GM12873 (cell line): ENCODE data around the gene CTAG1B.
"Not testable (repeated sequence)": the region's sequence is repeated elsewhere in the genome, so short reads cannot be mapped to it uniquely, and the experiment has no call there.

Experiments
- TF ChIP-seq, protein P1 (sequence below): IDR thresholded peaks from 2 replicates; pipeline ENCODE4 v1.5.1; 2012; ENCODE audit warnings: low read depth, mild to moderate bottlenecking, moderate library complexity, low read length, control low read depth; ENCODE audit not compliant: insufficient read depth; ENCODE audit errors: missing control alignments

Gene CTAG1B

DNA sequence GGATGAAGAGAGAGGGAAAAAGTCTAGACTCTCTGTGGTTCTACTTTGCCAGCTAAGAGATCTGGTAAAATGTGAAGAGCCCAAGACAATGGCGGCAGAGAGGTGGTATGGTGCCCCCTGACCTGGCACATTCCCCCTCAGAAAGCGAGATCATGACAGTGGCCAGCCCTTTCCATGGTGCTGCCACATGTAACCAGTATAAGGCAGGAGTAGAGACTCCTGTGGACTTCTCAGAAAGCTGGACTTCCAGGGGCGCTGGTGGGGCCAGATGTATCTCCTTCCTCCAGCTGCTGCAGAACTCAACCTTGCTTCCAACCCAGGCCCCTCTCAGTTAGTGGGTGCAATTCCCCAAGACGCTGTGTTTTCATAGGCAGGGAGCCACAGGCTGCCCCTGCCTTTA lies 24.6 kb downstream of the CTAG1B start:
- TF ChIP-seq, protein P1, sequence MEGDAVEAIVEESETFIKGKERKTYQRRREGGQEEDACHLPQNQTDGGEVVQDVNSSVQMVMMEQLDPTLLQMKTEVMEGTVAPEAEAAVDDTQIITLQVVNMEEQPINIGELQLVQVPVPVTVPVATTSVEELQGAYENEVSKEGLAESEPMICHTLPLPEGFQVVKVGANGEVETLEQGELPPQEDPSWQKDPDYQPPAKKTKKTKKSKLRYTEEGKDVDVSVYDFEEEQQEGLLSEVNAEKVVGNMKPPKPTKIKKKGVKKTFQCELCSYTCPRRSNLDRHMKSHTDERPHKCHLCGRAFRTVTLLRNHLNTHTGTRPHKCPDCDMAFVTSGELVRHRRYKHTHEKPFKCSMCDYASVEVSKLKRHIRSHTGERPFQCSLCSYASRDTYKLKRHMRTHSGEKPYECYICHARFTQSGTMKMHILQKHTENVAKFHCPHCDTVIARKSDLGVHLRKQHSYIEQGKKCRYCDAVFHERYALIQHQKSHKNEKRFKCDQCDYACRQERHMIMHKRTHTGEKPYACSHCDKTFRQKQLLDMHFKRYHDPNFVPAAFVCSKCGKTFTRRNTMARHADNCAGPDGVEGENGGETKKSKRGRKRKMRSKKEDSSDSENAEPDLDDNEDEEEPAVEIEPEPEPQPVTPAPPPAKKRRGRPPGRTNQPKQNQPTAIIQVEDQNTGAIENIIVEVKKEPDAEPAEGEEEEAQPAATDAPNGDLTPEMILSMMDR, result no peak

DNA sequence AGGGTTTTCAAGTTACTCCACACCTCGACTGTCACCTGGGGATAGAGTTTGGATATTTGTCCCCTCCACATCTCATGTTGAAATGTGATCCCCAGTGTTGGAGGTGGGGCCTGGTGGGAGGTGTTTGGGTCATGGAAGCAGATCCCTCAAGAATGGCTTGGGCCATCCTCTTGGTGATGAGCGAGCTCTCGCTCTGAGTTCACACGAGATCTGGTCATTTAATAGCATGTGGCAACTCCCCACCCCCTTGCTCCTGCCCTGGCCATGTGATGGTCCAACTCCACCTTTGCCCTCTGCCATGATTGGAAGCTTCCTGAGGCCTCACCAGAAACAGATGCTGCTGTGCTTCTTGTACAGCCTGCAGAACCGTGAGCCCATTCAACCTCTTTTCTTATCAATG lies 25.9 kb downstream of the CTAG1B start:
- TF ChIP-seq, protein P1, result no peak

DNA sequence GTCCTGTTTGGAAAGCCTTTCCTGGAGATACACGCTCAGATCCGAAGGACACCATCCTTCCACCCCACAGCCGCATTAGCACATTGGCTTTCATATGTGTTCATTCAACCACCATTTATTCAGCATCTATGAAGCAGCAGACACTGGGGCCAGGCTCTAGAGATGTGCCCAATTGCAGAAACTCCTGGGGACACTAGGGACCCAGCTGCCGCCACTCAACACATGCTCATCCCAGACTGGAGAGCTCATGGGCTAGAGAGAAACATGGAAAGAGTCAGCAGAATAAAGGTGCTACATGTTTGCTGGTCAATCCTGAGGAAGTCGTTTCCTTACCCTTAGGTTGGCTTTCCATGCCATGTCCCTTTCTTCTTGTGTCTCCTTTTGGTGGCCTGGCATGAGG lies 26.6 kb downstream of the CTAG1B start:
- TF ChIP-seq, protein P1, result no peak

DNA sequence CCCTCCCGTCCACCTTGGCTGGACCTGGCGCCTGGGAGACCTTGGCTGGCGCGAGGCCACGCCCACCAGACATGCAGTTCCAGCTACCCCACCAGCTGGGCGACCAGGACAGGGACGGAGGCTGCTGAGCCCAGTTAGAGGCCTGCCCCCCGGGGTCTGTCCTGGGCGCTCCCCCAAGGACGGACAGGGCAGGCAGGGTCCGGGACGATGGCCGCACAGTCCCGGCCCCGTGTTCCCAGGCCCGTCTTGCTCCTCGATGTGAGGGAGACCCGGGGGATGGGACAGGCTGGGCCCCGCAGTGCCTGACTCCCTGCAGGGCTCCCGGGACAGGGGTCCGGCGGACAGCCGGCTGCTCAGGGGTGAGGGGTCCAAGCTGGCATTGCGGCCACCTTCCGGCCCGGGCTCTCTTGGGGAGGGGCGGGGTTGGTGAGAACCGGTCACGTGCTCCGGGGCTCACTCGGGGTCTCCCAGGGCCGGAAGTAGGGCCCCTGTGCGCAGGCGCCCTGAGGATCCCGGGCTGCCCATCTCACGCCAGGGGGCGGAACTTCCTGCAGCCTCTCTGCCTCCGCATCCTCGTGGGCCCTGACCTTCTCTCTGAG lies 34.4 kb downstream of the CTAG1B start, which contains the start of gene CTAG1A:
Gene CTAG1A (plus strand): TSS at position 549 of the 599 bp plus-strand sequence. CDS start 74 bp downstream, outside the sequence.
- TF ChIP-seq, protein P1, result not testable (repeated sequence)
